Nephron (organoid): ENCODE data around the gene LSM5.

Experiments used
- H3K27ac Mint-ChIP-seq, 3 experiments: 2 replicates each; pipeline ENCODE4 v1.8.0; 2020; ENCODE audit warnings: mixed read lengths in 3 of 3, mild to moderate bottlenecking in 2 of 3, moderate library complexity in 1 of 3
- H3K27me3 Mint-ChIP-seq: 2 replicates; pipeline ENCODE4 v1.8.0; 2021; ENCODE audit warnings: low read depth, mild to moderate bottlenecking, moderate library complexity, mixed read lengths
- H3K36me3 Mint-ChIP-seq: 2 replicates; pipeline ENCODE4 v1.8.0; 2020; ENCODE audit warnings: low read depth, mixed read lengths
- H3K4me1 Mint-ChIP-seq: 2 replicates; pipeline ENCODE4 v1.8.0; 2020; ENCODE audit warnings: mixed read lengths
- H3K4me3 Mint-ChIP-seq, 3 experiments: 2 replicates each; pipeline ENCODE4 v1.8.0; 2020; ENCODE audit warnings: mild to moderate bottlenecking in 3 of 3, mixed read lengths in 3 of 3, moderate library complexity in 2 of 3
- H3K9me3 Mint-ChIP-seq: 2 replicates; pipeline ENCODE4 v1.8.0; 2020; ENCODE audit warnings: mixed read lengths
- TF ChIP-seq, protein P1 (sequence below), 3 experiments: fragments of 200-600 bp; sonication (generic); IDR thresholded peaks; one replicate each; pipeline ENCODE4 v1.5.0; 2021; ENCODE audit warnings: antibody characterized with exemption in 3 of 3; ENCODE audit not compliant: unreplicated experiment in 3 of 3

The LSM5 gene

DNA sequence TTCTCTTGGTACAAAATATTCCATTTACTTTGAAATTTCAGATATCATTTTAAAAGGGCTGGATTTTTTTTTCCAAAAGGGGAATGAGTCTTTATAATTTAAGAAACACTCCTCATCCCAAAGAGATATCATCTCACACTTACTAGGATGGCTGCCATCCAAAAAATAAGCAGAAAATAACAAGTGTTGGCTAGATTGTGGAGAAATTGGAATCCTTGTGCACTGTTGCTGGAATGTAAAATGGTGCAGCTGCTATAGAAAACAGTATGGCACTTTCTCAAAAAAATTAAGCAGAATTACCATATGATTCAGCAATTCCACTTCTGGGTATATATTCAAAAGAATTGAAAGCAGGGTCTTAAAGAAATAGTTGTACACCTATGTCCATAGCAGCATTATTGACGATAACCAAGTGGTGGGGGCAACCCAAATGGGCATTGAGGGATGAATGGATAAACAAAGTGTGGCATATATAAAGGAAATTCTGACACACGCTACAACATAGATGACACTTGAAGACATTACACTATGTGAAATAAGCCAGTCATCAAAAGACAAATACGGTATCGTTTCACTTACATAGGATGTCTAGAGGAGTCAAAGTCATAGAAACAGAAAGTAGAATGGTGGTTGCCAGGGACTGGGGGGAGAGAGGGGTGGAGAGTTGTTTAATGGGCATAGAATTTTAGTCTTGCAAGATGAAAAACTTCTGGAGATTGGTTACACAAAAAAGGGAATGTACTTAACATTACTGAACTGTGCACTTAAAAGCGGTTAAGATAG is 53.8 kb downstream of the LSM5 start:
- Mint-ChIP-seq H3K27ac (no peak overlapping the region), H3K4me1 (no peaks in the 10 kb centered on the region), H3K9me3 (no peaks in the 10 kb centered on the region), H3K36me3 (no peaks in the 10 kb centered on the region), H3K4me3 (no peak overlapping the region), H3K27me3 (peaks cover 23% of the 10 kb centered on the region)
- TF ChIP-seq, protein P1, sequence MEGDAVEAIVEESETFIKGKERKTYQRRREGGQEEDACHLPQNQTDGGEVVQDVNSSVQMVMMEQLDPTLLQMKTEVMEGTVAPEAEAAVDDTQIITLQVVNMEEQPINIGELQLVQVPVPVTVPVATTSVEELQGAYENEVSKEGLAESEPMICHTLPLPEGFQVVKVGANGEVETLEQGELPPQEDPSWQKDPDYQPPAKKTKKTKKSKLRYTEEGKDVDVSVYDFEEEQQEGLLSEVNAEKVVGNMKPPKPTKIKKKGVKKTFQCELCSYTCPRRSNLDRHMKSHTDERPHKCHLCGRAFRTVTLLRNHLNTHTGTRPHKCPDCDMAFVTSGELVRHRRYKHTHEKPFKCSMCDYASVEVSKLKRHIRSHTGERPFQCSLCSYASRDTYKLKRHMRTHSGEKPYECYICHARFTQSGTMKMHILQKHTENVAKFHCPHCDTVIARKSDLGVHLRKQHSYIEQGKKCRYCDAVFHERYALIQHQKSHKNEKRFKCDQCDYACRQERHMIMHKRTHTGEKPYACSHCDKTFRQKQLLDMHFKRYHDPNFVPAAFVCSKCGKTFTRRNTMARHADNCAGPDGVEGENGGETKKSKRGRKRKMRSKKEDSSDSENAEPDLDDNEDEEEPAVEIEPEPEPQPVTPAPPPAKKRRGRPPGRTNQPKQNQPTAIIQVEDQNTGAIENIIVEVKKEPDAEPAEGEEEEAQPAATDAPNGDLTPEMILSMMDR (IDR thresholded peaks at IDR 0.05; ENCODE audit: unreplicated experiment in 3 of 3), result no peak
